Endothelial cell (in vitro differentiated cells): ENCODE results near the gene CRK. TPM values are rescaled to one million over a fixed set of nuclear protein-coding genes. Genes with fewer than 3 reads are reported as not detected.
A peak's percentile ranks its signal among the peaks of the same experiment; 100 is the strongest.

Experiments used
- DNase-seq: peaks from one replicate; pipeline ENCODE4 v3.0.0; 2021; ENCODE audit warnings: low spot score
- H3K27ac Mint-ChIP-seq: one replicate; pipeline ENCODE4 v1.8.0; 2021; ENCODE audit warnings: mixed read lengths, inconsistent platforms; ENCODE audit not compliant: unreplicated experiment
- H3K27me3 Mint-ChIP-seq: one replicate; pipeline ENCODE4 v1.8.0; 2021; ENCODE audit warnings: mild to moderate bottlenecking, moderate library complexity, mixed read lengths, inconsistent platforms; ENCODE audit not compliant: unreplicated experiment
- H3K36me3 Mint-ChIP-seq: one replicate; pipeline ENCODE4 v1.8.0; 2021; ENCODE audit warnings: mild to moderate bottlenecking, low read depth, mixed read lengths, inconsistent platforms; ENCODE audit not compliant: unreplicated experiment
- H3K4me1 Mint-ChIP-seq: one replicate; pipeline ENCODE4 v1.8.0; 2021; ENCODE audit warnings: mild to moderate bottlenecking, mixed read lengths, inconsistent platforms; ENCODE audit not compliant: unreplicated experiment
- H3K4me3 Mint-ChIP-seq: one replicate; pipeline ENCODE4 v1.8.0; 2021; ENCODE audit warnings: mild to moderate bottlenecking, mixed read lengths, inconsistent platforms; ENCODE audit not compliant: unreplicated experiment
- H3K9me3 Mint-ChIP-seq: one replicate; pipeline ENCODE4 v1.8.0; 2021; ENCODE audit warnings: mixed read lengths, inconsistent platforms; ENCODE audit not compliant: unreplicated experiment
- total RNA-seq: library from RNA; stranded (reverse); fragmentation: NEBNext Ultra II Directional; extraction: Animal tissue kit (Norgen Biotek cat#: 25700); gene quantifications from one replicate; pipeline ENCODE4 v1.2.1, GENCODE V29; 2021; ENCODE audit not compliant: unreplicated experiment
- TF ChIP-seq, protein P1 (sequence below): fragments of 200-600 bp; sonication (generic); IDR thresholded peaks from one replicate; pipeline ENCODE4 v1.5.0; 2021; ENCODE audit warnings: antibody characterized with exemption; ENCODE audit not compliant: unreplicated experiment

CRK gene
- total RNA-seq, 1 donor from 2014 or later: 119 TPM

DNA sequence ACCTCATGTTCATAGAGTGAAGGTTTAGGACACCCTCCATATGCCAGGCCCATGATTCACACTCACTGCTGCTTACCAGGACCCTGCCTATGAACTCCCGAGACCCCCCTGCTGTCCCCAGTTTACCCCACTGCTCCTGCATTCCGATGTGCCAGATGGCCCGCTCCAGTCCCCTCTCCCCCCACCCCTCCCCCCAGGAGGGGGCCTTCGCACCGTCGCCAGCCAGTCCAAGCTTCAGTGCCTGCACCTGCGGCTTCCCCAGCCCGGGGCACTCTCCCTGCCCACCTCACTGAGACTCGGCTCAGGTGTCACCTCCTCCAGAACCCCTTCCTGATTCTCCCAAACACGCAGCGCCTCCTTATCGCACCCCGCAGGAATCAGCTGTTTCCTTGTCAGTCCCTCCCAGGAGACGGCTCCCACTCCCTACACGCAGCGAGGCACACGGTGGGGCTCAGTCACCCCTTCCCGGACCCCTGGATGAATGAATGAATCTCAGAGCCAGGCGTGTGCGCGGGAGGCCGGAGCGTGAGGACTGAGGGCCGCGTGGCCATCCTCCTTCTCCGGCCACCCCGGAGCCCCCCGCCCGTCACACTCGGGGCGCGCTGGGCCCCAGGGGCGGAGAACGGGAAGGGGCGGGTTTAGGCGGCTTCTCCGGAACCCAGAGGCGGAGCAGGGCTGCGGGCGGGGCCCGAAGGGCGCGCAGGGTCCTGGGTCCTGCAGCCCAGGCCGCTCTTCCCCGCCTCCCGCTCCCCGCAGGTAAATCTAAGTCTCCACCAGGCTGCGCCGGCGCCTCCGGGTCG is 34.8 kb upstream of the CRK start:
- DNase-seq: peak; percentile 56
- H3K27me3 Mint-ChIP-seq: peaks cover 24% of the 10 kb centered on the region
- H3K4me3 Mint-ChIP-seq: peak overlapping the region; percentile 87
- peaks cover 28% of the 10 kb centered on the region for H3K4me1 Mint-ChIP-seq
- H3K9me3 Mint-ChIP-seq: no peaks in the 10 kb centered on the region
- H3K36me3 Mint-ChIP-seq: peaks cover 16% of the 10 kb centered on the region
- H3K27ac Mint-ChIP-seq: peak overlapping the region; percentile 28
- TF ChIP-seq, protein P1, sequence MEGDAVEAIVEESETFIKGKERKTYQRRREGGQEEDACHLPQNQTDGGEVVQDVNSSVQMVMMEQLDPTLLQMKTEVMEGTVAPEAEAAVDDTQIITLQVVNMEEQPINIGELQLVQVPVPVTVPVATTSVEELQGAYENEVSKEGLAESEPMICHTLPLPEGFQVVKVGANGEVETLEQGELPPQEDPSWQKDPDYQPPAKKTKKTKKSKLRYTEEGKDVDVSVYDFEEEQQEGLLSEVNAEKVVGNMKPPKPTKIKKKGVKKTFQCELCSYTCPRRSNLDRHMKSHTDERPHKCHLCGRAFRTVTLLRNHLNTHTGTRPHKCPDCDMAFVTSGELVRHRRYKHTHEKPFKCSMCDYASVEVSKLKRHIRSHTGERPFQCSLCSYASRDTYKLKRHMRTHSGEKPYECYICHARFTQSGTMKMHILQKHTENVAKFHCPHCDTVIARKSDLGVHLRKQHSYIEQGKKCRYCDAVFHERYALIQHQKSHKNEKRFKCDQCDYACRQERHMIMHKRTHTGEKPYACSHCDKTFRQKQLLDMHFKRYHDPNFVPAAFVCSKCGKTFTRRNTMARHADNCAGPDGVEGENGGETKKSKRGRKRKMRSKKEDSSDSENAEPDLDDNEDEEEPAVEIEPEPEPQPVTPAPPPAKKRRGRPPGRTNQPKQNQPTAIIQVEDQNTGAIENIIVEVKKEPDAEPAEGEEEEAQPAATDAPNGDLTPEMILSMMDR: no peak

DNA sequence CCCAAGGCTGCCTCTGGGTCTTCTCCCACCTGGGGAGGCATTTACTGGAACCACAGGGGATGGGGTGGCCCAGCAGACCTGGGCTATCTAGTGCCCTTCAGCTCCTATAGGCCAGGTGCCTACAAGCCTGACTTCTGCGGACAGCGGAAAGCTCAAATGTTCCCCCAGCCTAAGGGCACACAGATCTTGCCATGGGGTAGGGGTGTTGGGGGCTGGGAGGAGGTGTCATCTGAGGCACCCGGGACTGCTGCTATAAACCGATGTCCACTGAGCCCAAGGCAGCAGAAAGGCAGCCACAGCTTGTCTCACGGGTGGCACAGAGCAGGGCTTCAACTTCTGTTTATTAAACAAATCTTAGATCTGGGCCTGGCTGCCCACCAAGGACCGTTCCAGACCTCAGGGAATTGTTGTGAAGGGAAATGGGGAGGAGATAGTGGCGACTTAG is 32.8 kb upstream of the CRK start:
- H3K4me3 Mint-ChIP-seq: peak overlapping the region; percentile 40
- peaks cover 8% of the 10 kb centered on the region for H3K36me3 Mint-ChIP-seq
- DNase-seq: no peak
- no peaks in the 10 kb centered on the region for H3K9me3 Mint-ChIP-seq
- peaks cover 27% of the 10 kb centered on the region for H3K27me3 Mint-ChIP-seq
- peaks cover 27% of the 10 kb centered on the region for H3K4me1 Mint-ChIP-seq
- peak overlapping the region; percentile 67 for H3K27ac Mint-ChIP-seq
- TF ChIP-seq, protein P1: no peak

DNA sequence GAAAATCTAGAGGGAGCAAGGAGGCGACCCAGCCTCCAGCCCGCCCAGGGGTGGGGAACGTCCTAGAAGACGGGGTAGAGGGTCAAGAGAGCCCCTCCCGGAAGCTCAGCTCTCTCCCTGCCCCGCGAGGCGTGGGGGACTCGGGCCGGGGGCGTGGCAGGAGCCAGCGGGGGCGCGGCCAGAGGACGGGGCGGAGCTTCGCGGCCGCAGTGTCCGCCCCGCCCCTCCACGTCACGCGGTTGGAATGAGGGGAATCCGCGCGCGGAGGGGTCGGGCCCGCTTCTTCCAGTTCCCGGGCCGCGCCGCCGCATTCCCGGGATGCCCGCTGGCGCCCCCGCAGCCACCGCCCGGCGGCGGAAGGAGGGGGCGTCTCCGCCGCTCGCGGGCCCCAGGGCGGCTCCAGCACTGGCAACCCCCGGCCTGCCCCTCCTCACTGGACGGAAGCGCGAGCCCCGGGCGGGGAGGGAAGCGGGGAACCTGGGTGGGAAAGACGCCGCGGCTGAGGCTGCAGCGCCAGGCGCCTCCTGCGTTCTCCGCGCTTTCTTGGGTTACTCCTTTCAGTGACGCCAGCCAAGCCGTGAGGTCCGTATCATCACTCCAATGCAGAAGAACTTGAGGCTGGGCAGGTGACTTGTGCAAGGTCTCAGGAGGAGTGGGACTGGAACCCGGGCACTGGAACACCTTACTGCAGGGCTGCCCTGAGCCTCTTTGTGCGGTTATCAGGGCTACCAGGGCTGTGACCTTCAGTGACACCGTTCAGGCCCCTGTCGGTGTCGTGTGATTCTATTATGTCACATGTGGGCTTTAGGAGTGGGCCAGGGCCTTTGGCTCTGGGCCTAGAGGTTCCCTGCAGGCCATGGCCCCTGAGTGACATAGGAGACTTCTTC is 32.1 kb upstream of the CRK start:
- Mint-ChIP-seq H3K4me3 (peak overlapping the region; percentile 85), H3K9me3 (no peaks in the 10 kb centered on the region), H3K4me1 (peaks cover 20% of the 10 kb centered on the region), H3K27me3 (peaks cover 29% of the 10 kb centered on the region), H3K27ac (peak overlapping the region; percentile 67), H3K36me3 (peaks cover 13% of the 10 kb centered on the region)
- DNase-seq: peak; percentile 87
- TF ChIP-seq, protein P1: no peak

DNA sequence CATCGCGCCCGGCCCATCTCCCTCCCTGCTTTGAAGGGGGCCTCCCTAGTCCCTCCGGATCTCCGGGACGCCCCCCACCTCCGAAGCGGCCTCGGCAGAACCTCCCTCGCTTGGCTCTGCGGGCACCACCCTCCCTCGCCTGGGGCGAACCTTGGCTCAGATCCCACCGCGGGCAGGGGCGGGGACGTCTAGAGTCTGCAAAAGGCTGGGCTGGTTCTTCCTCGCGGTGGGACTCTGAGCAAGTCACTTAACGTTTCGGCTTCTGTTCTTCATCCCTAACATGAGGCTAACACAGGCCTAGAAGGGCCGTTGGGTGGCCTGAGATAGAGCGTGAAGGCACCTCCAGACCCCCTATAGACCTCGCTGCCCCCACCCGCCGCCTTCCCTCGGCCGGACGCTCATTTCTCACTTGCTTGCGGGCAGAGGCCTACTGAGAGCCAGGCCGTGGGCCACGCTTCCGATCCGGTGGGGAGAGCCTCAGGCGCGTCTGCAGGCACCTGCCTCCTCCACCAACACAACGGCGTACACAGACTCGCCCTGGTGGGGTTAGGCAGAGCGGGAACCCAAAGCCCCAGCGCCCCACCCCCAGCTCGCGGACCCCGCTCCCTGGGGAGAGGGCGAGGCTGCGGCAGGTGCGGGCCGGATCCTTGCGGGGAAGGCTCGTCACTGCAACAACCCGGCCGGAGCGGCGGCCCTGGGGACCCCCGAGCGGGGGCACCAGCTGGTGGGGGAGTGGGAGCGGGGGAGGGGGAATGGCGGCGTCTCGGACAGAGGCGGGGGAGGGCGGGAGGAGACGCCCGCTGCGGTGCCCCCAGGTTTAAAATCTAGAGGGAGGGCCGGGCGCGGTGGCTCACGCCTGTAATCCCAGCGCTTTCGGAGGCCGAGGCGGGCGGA is 31.0 kb upstream of the CRK start:
- DNase-seq: peak; percentile 31
- H3K27ac Mint-ChIP-seq: no peak overlapping the region
- H3K27me3 Mint-ChIP-seq: peaks cover 33% of the 10 kb centered on the region
- peaks cover 16% of the 10 kb centered on the region for H3K36me3 Mint-ChIP-seq
- TF ChIP-seq, protein P1: no peak
- peaks cover 18% of the 10 kb centered on the region for H3K4me1 Mint-ChIP-seq
- H3K9me3 Mint-ChIP-seq: no peaks in the 10 kb centered on the region
- H3K4me3 Mint-ChIP-seq: peak overlapping the region; percentile 65
